Neural progenitor cell (in vitro differentiated cells): Measurements from ENCODE around the gene RREB1.

Experiments
- EZH2 ChIP-seq: fragments of 200-600 bp; sonication (generic); IDR thresholded peaks from 2 replicates; pipeline ENCODE4 v1.6.1; 2017; ENCODE audit warnings: antibody characterized with exemption, mild to moderate bottlenecking, moderate library complexity
- EZH2phosphoT487 ChIP-seq: fragments of 200-600 bp; sonication (generic); IDR thresholded peaks from 2 replicates; pipeline ENCODE4 v1.6.1; 2017; ENCODE audit warnings: antibody characterized with exemption
- TF ChIP-seq, protein P1 (sequence below): fragments of 200-600 bp; sonication (generic); IDR thresholded peaks from 2 replicates; pipeline ENCODE4 v1.5.1; 2017; ENCODE audit warnings: antibody characterized with exemption, mild to moderate bottlenecking

DNA sequence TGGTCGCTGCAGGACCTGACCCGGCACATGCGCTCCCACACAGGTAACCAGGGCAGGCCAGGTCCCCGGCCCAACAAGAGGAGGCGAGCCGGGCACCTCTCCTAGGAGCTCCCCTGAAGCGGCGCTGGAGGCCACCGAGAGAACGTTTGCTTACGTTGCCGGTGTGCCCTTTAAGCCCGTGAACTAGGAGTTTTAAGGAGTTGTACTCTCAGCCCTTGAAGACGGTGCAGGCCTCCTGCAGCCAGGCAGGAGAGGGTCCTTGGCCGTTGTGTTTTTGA, 139.4 kb downstream of the RREB1 start:
- TF ChIP-seq, protein P1, sequence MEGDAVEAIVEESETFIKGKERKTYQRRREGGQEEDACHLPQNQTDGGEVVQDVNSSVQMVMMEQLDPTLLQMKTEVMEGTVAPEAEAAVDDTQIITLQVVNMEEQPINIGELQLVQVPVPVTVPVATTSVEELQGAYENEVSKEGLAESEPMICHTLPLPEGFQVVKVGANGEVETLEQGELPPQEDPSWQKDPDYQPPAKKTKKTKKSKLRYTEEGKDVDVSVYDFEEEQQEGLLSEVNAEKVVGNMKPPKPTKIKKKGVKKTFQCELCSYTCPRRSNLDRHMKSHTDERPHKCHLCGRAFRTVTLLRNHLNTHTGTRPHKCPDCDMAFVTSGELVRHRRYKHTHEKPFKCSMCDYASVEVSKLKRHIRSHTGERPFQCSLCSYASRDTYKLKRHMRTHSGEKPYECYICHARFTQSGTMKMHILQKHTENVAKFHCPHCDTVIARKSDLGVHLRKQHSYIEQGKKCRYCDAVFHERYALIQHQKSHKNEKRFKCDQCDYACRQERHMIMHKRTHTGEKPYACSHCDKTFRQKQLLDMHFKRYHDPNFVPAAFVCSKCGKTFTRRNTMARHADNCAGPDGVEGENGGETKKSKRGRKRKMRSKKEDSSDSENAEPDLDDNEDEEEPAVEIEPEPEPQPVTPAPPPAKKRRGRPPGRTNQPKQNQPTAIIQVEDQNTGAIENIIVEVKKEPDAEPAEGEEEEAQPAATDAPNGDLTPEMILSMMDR: no peak
- no peak for TF ChIP-seq EZH2
- TF ChIP-seq EZH2phosphoT487: no peak
